HG03442 (cell line): ENCODE results near the gene TGFBRAP1.
A peak's percentile ranks its signal among the peaks of the same experiment; 100 is the strongest.
"Not testable (repeated sequence)": the region's sequence is repeated elsewhere in the genome, so short reads cannot be mapped to it uniquely, and the experiment has no call there.

ENCODE experiments used
- ATAC-seq: cut with Tn5 transposase; IDR thresholded peaks from one replicate; pipeline ENCODE4 v1.9.1; 2021; ENCODE audit warnings: mild to moderate bottlenecking, moderate library complexity; ENCODE audit not compliant: unreplicated experiment

The TGFBRAP1 gene

GRCh38 chr2:105361102-105361889 is 31.8 kb upstream of the TGFBRAP1 start:
- no peak for ATAC-seq

- ATAC-seq = no peak
These were observed 29.1 kb upstream of the TGFBRAP1 start for GRCh38 chr2:105358593-105358992.

GRCh38 chr2:105357122-105357521 is 27.6 kb upstream of the TGFBRAP1 start:
- no peak for ATAC-seq

GRCh38 chr2:105344704-105345345 is 15.3 kb upstream of the TGFBRAP1 start:
- ATAC-seq = no peak

- ATAC-seq = no peak
These were observed 9.9 kb upstream of the TGFBRAP1 start for GRCh38 chr2:105339414-105339813.

GRCh38 chr2:105338020-105338385 is 8.5 kb upstream of the TGFBRAP1 start:
- ATAC-seq = peak; percentile 19

GRCh38 chr2:105337122-105338019 is 7.8 kb upstream of the TGFBRAP1 start, which contains the start of gene C2orf49:
TSS of gene C2orf49 (plus strand) at chr2:105337540. CDS start at chr2:105337588, 48 bp downstream.
- peak; percentile 85 for ATAC-seq

- no peak for ATAC-seq
These were observed 7.2 kb upstream of the TGFBRAP1 start for GRCh38 chr2:105336786-105337121.

GRCh38 chr2:105335469-105335868 is 5.9 kb upstream of the TGFBRAP1 start:
- no peak for ATAC-seq

GRCh38 chr2:105334211-105334610 is 4.7 kb upstream of the TGFBRAP1 start:
- no peak for ATAC-seq

GRCh38 chr2:105330681-105331375 is 1.3 kb upstream of the TGFBRAP1 start:
- ATAC-seq = no peak

GRCh38 chr2:105329197-105329554 is 359 bp downstream of the TGFBRAP1 start:
- ATAC-seq = no peak

GRCh38 chr2:105328281-105329196 is 996 bp downstream of the TGFBRAP1 start:
- ATAC-seq = peak; percentile 28

GRCh38 chr2:105327690-105328089 is 1.8 kb downstream of the TGFBRAP1 start:
- no peak for ATAC-seq

- ATAC-seq = not testable (repeated sequence)
These were observed 2.3 kb downstream of the TGFBRAP1 start for GRCh38 chr2:105327271-105327670.

- no peak for ATAC-seq
These were observed 4.1 kb downstream of the TGFBRAP1 start for GRCh38 chr2:105325389-105325963.

- no peak for ATAC-seq
These were observed 4.8 kb downstream of the TGFBRAP1 start for GRCh38 chr2:105324732-105325131.

GRCh38 chr2:105324101-105324500 is 5.4 kb downstream of the TGFBRAP1 start:
- ATAC-seq = no peak

GRCh38 chr2:105323111-105323510 is 6.4 kb downstream of the TGFBRAP1 start:
- ATAC-seq = no peak
